MCF 10A (cell line): ENCODE results near the gene GRIN2B. TPM values are rescaled to one million over a fixed set of nuclear protein-coding genes. Genes with fewer than 3 reads are reported as not detected.

Source experiments
- BruUV-seq: library from RNA; stranded (reverse); fragments of 400-500 nt; replicated peaks from 2 replicates; lab custom pipeline; 2021; lab: Mats Ljungman, UMichigan
- CTCF ChIA-PET: fragments of 300-600 bp; sonication (Branson Sonifier 250); formaldehyde crosslinking; extraction: SDS; loops from one replicate; lab custom pipeline; 2021; ENCODE audit warnings: antibody characterized with exemption, inconsistent platforms; lab: Yijun Ruan, JAX
- POLR2A ChIA-PET: fragments of 300-600, 350-650 bp; sonication (Branson Sonifier 250); formaldehyde crosslinking; extraction: SDS; loops from one replicate; lab custom pipeline; 2020; ENCODE audit warnings: antibody characterized with exemption, inconsistent platforms; lab: Yijun Ruan, JAX
- DNase-seq: peaks from one replicate; pipeline ENCODE4 v3.0.0-alpha.2; 2018; ENCODE audit not compliant: unreplicated experiment
- H3K27ac Mint-ChIP-seq: one replicate; pipeline ENCODE4 v1.8.0; 2022; ENCODE audit warnings: mild to moderate bottlenecking, low read depth, mixed read lengths; ENCODE audit not compliant: unreplicated experiment
- H3K27me3 Mint-ChIP-seq: one replicate; pipeline ENCODE4 v1.8.0; 2022; ENCODE audit warnings: mixed read lengths; ENCODE audit not compliant: insufficient read depth, unreplicated experiment
- H3K36me3 Mint-ChIP-seq: one replicate; pipeline ENCODE4 v1.8.0; 2022; ENCODE audit warnings: mild to moderate bottlenecking, moderate library complexity, mixed read lengths; ENCODE audit not compliant: insufficient read depth, unreplicated experiment
- H3K4me1 Mint-ChIP-seq: one replicate; pipeline ENCODE4 v1.8.0; 2022; ENCODE audit warnings: mixed read lengths; ENCODE audit not compliant: insufficient read depth, unreplicated experiment
- H3K4me3 Mint-ChIP-seq: one replicate; pipeline ENCODE4 v1.8.0; 2022; ENCODE audit warnings: mild to moderate bottlenecking, moderate library complexity, mixed read lengths; ENCODE audit not compliant: unreplicated experiment
- H3K9me3 Mint-ChIP-seq: one replicate; pipeline ENCODE4 v1.8.0; 2022; ENCODE audit warnings: mixed read lengths; ENCODE audit not compliant: unreplicated experiment
- intact Hi-C: fragments of 100-400 bp; cut with micrococcal nuclease; formaldehyde crosslinking; loops from 2 replicates; pipeline ENCODE4 v1.14.1; 2022
- total RNA-seq: library from RNA; stranded (reverse); gene quantifications from 2 replicates; pipeline ENCODE4 v1.2.3, GENCODE V29; 2022
- TF ChIP-seq, protein P1 (sequence below): fragments of 200-600 bp; IDR thresholded peaks from one replicate; pipeline ENCODE4 v1.8.0; 2022; ENCODE audit warnings: antibody characterized with exemption, mild to moderate bottlenecking; ENCODE audit not compliant: unreplicated experiment

GRIN2B gene
- total RNA-seq, 1 experiment from 2014 or later = not detected

GRCh38 chr12:13940335-13940865 lies 41.0 kb downstream of the GRIN2B start:
- Mint-ChIP-seq H3K4me1 (no peaks in the 10 kb centered on the region), H3K4me3 (no peak overlapping the region), H3K36me3 (no peaks in the 10 kb centered on the region), H3K27ac (no peak overlapping the region), H3K27me3 (no peaks in the 10 kb centered on the region), H3K9me3 (peaks cover 13% of the 10 kb centered on the region)
- TF ChIP-seq, protein P1, sequence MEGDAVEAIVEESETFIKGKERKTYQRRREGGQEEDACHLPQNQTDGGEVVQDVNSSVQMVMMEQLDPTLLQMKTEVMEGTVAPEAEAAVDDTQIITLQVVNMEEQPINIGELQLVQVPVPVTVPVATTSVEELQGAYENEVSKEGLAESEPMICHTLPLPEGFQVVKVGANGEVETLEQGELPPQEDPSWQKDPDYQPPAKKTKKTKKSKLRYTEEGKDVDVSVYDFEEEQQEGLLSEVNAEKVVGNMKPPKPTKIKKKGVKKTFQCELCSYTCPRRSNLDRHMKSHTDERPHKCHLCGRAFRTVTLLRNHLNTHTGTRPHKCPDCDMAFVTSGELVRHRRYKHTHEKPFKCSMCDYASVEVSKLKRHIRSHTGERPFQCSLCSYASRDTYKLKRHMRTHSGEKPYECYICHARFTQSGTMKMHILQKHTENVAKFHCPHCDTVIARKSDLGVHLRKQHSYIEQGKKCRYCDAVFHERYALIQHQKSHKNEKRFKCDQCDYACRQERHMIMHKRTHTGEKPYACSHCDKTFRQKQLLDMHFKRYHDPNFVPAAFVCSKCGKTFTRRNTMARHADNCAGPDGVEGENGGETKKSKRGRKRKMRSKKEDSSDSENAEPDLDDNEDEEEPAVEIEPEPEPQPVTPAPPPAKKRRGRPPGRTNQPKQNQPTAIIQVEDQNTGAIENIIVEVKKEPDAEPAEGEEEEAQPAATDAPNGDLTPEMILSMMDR = no peak
- BruUV-seq = no TSS peak
- ChIA-PET POLR2A (no interaction called here), CTCF (interaction anchor here (0.5 to 3.4 kb wide), 20 partner anchors 11 to 1820 kb away, joined by 3 to 32 read pairs (median 5); no protein-coding TSS in a partner anchor)
- intact Hi-C loops = loop anchor here (2.0 to 5.0 kb wide), 2 partner anchors 580 to 843 kb away; no protein-coding TSS in a partner anchor
- DNase-seq = no peak

DNA sequence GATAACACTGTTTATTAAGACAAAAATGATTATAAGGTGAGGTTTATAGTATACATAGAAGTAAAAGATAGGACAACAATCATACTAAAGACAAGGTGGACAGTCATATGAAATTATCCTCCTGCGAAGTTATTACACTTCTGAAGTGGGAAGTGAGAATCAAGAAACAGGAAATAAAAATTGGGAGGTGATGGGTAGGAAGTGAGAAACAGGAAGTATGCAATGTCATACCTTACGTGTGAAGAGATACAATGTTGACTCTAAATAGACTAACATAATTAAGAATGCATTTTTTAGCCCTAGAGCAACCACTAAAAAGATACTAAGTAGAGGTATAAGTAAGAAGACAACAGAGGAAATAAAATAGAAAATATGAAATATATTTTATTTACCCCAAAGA lies 43.7 kb downstream of the GRIN2B start:
- H3K27ac Mint-ChIP-seq = no peak overlapping the region
- H3K36me3 Mint-ChIP-seq = no peaks in the 10 kb centered on the region
- H3K4me3 Mint-ChIP-seq = no peak overlapping the region
- no peaks in the 10 kb centered on the region for H3K4me1 Mint-ChIP-seq
- DNase-seq = no peak
- ChIA-PET CTCF (no interaction called here), POLR2A (no interaction called here)
- H3K27me3 Mint-ChIP-seq = no peaks in the 10 kb centered on the region
- intact Hi-C loops = no loop called here
- no TSS peak for BruUV-seq
- TF ChIP-seq, protein P1 = no peak
- H3K9me3 Mint-ChIP-seq = peaks cover 13% of the 10 kb centered on the region

- Mint-ChIP-seq H3K27me3 (no peaks in the 10 kb centered on the region), H3K36me3 (no peaks in the 10 kb centered on the region), H3K4me3 (no peak overlapping the region), H3K27ac (no peak overlapping the region), H3K4me1 (no peaks in the 10 kb centered on the region), H3K9me3 (peaks cover 13% of the 10 kb centered on the region)
- TF ChIP-seq, protein P1 = no peak
- intact Hi-C loops = no loop called here
- no TSS peak for BruUV-seq
- no peak for DNase-seq
- ChIA-PET POLR2A (no interaction called here), CTCF (no interaction called here)
Measured at GRCh38 chr12:13935169-13935568, 46.2 kb downstream of the GRIN2B start.
